Dermis microvascular lymphatic vessel endothelial cell (primary cell): ENCODE results near the gene SERINC5. TPM values are rescaled to one million over a fixed set of nuclear protein-coding genes. Genes with fewer than 3 reads are reported as not detected.

Experiments used
- DNase-seq, 2 donors: peaks; one replicate each; pipeline versions ENCODE4 v3.0.0 to v3.0.0-alpha.2; 2010; ENCODE audit warnings: low read depth in 2 of 2
- total RNA-seq: library from RNA; depleted of rRNA; stranded (reverse); fragments of >200 nt; gene quantifications from 2 replicates; pipeline ENCODE4 v1.2.1, GENCODE V29; 2014

The SERINC5 gene
- total RNA-seq, 1 donor from 2014 or later = 14.0 TPM

DNA sequence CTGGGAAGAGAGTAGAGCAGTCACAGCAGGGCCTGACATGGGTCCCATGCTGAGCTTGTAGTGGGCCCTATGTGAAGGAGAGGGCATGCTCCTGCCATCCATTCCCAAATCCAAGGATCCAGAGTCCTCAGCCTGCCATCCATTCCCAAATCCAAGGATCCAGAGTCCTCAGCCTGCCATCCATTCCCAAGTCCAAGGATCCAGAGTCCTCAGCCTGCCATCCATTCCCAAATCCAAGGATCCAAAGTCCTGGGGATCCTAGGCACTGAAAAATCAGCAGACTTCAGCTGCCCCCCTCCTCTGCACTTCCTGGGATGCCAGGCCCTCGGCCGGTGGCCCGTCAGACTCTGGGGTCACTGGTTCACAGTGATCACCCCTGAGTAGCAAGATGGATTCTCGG is 187.1 kb downstream of the SERINC5 start:
- no peak for DNase-seq

- DNase-seq = no peak
Measured at GRCh38 chr5:80068246-80068636, 187.6 kb downstream of the SERINC5 start.

DNA sequence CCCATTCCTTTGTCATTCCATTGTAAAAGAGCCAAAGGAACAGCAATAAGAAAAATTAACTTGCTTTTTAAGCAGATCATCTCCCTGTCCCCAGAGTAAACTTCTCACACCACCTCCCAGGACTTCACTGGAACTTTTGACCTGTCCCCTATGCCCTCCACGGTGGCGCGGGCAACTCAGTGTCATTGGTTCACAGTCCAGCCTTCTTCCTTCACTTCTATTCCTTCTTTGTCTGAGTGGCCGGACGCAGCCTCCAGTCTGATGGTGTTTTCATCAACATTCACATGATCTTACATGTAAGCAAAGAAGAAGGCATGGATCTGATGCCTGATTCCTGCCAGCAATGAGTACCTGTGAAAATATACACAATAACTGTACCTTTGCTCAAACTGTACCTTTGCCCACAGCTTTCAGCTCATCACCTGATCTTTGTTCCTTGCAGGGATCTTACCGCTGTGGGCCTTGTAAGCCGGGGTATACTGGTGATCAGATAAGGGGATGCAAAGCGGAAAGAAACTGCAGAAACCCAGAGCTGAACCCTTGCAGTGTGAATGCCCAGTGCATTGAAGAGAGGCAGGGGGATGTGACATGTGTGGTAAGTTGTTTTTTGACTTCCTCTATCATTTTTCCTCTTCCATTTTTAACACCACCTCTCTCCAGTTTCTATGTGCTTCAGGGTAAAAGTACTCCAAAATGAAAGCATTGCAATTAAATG is 188.2 kb downstream of the SERINC5 start:
- DNase-seq = no peak

GRCh38 chr5:80067016-80067415 is 188.8 kb downstream of the SERINC5 start:
- no peak for DNase-seq

GRCh38 chr5:80064124-80064523 is 191.7 kb downstream of the SERINC5 start:
- no peak for DNase-seq

Other genes starting within 250 kb of the SERINC5 start
- 1.2 and 2.9 TPM in 2 replicates for gene THBS4, start 220.7 kb downstream of the SERINC5 start, total RNA-seq
- gene SPZ1, start 64.0 kb upstream of the SERINC5 start, total RNA-seq = not detected in 2 replicates
- 25.2 and 34.8 TPM in 2 replicates for gene ZFYVE16, start 152.0 kb upstream of the SERINC5 start, total RNA-seq
- gene FAM151B, start 232.1 kb upstream of the SERINC5 start, total RNA-seq = 1.9 and 2.3 TPM in 2 replicates